SK-N-DZ (cell line): ENCODE measurements around the gene ARV1. TPM values are rescaled to one million over a fixed set of nuclear protein-coding genes. Genes with fewer than 3 reads are reported as not detected.

Source experiments
- DNase-seq: peaks from one replicate; pipeline ENCODE4 v3.0.0-alpha.2; 2015; ENCODE audit warnings: low spot score
- polyA plus RNA-seq, 2 experiments: library from polyadenylated mRNA; depleted of rRNA; stranded (reverse); fragments of >200 nt; gene quantifications; 2 replicates each; pipeline ENCODE4 v1.2.3, GENCODE V29; 2014

ARV1 gene
- polyA plus RNA-seq (2014; cell fraction: cytosol; rRNA removed): 21.5 and 22.3 TPM in 2 replicates
- 15.4 TPM in 2 replicates for polyA plus RNA-seq (2014; cell fraction: nucleus; rRNA removed)

GRCh38 chr1:230978491-230979388 lies at the start of gene ARV1, which contains the start of gene TTC13:
Gene ARV1, plus strand, starts transcription at chr1:230979094. Its CDS starts 12 bp downstream, at chr1:230979106.
Gene TTC13, minus strand, starts transcription at chr1:230978861. Its CDS starts 31 bp downstream, at chr1:230978830.
- peak; percentile 98 for DNase-seq

- DNase-seq: no peak
Observed at GRCh38 chr1:230930986-230931385, 47.9 kb upstream of the ARV1 start.

GRCh38 chr1:230935852-230936251 lies 43.0 kb upstream of the ARV1 start:
- no peak for DNase-seq

GRCh38 chr1:230936475-230936874 lies 42.4 kb upstream of the ARV1 start:
- no peak for DNase-seq

GRCh38 chr1:230937371-230937770 lies 41.5 kb upstream of the ARV1 start:
- no peak for DNase-seq

- no peak for DNase-seq
Observed at GRCh38 chr1:230938924-230939368, 39.9 kb upstream of the ARV1 start.

- DNase-seq: no peak
Observed at GRCh38 chr1:230939806-230940489, 38.9 kb upstream of the ARV1 start.

- no peak for DNase-seq
Observed at GRCh38 chr1:230940848-230941247, 38.0 kb upstream of the ARV1 start.

- DNase-seq: no peak
Observed at GRCh38 chr1:230943048-230943593, 35.8 kb upstream of the ARV1 start.

GRCh38 chr1:230948301-230948700 lies 30.6 kb upstream of the ARV1 start:
- no peak for DNase-seq

GRCh38 chr1:230948903-230949302 lies 30.0 kb upstream of the ARV1 start:
- DNase-seq: no peak

GRCh38 chr1:230950404-230950803 lies 28.5 kb upstream of the ARV1 start:
- DNase-seq: no peak

- DNase-seq: no peak
Observed at GRCh38 chr1:230957580-230957989, 21.3 kb upstream of the ARV1 start.

GRCh38 chr1:230958370-230958769 lies 20.5 kb upstream of the ARV1 start:
- no peak for DNase-seq

- DNase-seq: no peak
Observed at GRCh38 chr1:230964896-230965295, 14.0 kb upstream of the ARV1 start.

GRCh38 chr1:230965535-230965934 lies 13.4 kb upstream of the ARV1 start:
- DNase-seq: no peak

GRCh38 chr1:230966358-230966873 lies 12.5 kb upstream of the ARV1 start:
- DNase-seq: no peak

- DNase-seq: no peak
Observed at GRCh38 chr1:230970432-230970831, 8.5 kb upstream of the ARV1 start.

- no peak for DNase-seq
Observed at GRCh38 chr1:230971771-230972170, 7.1 kb upstream of the ARV1 start.

GRCh38 chr1:230972855-230973271 lies 6.0 kb upstream of the ARV1 start:
- no peak for DNase-seq

GRCh38 chr1:230975636-230976035 lies 3.3 kb upstream of the ARV1 start:
- no peak for DNase-seq

GRCh38 chr1:230976360-230976759 lies 2.5 kb upstream of the ARV1 start:
- DNase-seq: no peak
